Stimulated activated CD4-positive, alpha-beta T cell treated with anti-CD3 and anti-CD28 coated beads, Interleukin-1b, Interleukin-23, amount 100 ng/mL, for 1 hour (primary cell): Measurements from ENCODE around the gene MTFR2.

ENCODE experiments used
- DNase-seq, 2 donors: peaks; one replicate each; pipeline ENCODE4 v3.0.0-alpha.2; 2020; ENCODE audit warnings: low read depth in 2 of 2

Gene MTFR2

DNA sequence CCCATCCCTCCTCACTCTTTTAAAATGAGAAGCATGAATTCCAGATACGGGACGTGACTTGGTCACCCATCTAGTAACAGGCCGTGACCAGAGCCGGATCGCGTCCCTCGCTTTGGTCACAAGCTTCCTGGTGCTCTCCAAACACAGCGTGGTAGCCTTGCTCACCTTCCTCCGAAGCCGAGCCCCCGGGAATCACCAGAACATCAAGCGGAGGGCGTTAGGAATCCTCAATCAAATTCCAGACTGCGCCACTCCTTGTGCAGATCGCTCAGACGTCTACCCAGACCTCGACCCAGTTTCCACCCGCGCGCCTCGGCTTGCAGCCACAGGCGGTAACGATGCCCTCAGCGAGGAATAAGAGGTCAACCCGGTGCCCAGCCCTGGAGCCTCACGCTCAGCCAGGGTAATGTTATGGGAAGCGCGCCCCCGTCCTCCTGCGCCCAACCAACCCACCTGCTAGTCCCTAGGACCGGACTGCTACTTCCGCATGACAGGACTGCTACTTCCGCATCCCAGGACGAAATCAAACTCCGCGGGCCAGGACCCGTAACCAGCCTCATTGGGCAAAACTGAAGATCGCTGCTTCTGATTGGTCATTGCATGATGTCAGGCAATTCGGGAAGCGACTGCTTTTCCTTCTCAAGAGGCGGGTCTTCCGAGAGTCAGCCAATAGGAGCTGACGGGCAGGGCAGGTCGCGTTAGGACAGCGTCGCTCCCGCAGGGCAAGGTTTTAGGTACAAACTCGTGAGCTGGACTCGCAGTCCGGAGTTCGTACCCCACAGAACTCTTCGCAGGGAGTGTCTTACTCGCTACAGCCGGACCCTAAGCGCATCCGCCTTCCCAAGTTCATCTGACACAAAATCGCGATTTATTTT lies at the start of gene MTFR2:
Gene MTFR2 (minus strand): TSS at position 501 of the 875 bp plus-strand sequence. CDS start 1,212 bp downstream, outside the sequence.
- peak; percentile 67 to 79 for DNase-seq

DNA sequence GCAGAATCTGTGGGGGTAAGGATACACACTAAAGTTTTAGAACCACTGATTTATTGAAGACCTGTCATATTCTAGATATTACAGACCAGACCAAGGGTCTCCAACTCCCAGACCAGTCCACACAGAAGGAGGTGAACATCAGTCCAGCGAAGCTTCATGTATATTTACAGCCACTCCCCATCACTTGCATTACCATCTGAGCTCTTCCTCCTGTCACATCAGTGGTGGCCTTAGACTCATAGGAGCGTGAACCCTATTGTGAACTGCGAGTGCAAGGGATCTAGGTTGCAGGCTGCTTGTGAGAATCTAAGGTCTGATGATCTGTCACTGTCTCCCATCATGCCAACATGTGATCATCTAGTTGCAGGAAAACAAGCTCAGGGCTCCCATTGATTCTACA lies 44.5 kb upstream of the MTFR2 start:
- no peak for DNase-seq

DNA sequence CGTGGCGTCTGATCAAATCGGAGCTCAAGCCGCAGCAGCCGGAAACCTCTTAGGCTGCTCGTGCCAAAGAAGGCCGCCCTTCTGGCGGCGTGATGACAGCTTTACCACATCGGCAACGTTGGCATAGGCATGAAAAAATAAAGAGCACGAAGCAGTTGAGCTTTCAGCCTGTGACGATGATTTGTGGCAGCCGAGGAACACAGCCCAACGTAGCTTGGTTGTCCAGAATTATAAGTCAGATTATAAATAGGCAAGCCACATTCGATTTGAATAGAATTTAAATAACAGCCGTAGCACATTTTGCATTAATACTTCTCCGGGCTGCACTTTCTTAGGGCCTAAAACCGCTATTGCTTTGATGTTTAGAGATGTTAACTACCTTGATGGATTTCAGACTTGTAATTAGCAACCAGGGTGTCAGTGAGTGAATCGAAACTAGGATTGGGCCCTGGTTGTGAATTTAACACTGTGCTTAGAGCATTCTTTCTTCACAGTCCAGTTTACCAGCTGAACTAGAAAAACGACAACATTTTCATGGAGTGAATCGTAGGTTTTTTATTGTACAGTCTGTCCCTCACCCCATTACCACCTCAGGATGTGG lies 40.4 kb upstream of the MTFR2 start:
- peak; percentile 19 to 61 for DNase-seq

DNA sequence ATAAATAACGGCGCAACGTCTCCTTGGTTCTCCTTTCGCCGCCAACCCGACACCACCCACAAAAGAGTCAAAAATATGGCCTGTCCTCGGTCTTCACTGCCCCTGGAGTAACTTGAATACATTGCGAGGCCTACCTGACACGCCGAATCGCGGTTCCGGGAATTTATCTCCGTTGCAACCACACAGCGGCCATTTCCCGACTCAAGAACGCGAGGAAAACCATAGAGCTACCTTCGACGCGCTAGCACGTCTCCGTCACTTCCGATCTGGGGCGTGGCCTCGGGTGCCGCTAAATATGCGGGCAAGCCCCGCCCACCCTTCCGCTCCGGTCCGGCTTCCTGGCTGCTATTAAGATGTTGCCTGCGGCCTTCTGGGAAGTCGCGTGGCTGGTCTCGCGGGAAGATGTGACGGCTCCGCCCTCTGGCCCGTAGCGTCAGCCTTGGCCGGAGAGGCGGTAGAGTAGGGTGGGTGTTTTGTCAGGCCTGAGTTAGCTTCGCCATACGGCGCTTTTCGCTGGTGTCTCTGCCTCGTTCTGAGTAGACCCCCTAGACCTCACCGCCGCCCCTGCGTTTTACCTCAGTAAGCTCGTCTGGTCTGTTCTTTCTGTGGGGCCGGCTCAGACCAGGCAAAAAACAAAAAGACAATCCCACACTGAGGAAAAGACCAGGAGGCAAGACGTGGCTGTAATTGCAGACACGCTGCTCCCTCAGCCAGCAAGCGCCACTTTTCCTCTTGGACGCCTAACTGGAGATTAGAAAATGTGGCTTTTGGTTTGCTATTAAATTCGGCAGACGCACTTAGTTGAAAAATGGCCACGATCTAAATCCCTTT lies 39.7 kb upstream of the MTFR2 start, which contains the start of gene BCLAF1:
Gene BCLAF1 (minus strand): TSS at position 268 of the 831 bp plus-strand sequence. CDS start 9,980 bp downstream, outside the sequence.
- peak; percentile 98 to 99 for DNase-seq

DNA sequence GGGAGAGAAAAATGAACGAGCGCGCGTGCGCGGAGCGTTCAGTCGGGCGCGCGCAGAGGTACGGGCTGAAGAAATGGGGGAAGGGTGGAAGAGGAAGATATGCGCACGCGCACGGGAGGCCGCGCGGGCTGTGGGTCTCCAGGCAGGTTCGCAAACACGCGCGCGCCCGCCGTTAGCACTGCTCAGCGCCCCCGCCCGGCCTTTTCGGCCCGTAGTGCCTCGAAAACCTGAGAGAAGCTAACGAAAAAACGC lies 39.1 kb upstream of the MTFR2 start:
- DNase-seq, result peak; percentile 82 to 85

DNA sequence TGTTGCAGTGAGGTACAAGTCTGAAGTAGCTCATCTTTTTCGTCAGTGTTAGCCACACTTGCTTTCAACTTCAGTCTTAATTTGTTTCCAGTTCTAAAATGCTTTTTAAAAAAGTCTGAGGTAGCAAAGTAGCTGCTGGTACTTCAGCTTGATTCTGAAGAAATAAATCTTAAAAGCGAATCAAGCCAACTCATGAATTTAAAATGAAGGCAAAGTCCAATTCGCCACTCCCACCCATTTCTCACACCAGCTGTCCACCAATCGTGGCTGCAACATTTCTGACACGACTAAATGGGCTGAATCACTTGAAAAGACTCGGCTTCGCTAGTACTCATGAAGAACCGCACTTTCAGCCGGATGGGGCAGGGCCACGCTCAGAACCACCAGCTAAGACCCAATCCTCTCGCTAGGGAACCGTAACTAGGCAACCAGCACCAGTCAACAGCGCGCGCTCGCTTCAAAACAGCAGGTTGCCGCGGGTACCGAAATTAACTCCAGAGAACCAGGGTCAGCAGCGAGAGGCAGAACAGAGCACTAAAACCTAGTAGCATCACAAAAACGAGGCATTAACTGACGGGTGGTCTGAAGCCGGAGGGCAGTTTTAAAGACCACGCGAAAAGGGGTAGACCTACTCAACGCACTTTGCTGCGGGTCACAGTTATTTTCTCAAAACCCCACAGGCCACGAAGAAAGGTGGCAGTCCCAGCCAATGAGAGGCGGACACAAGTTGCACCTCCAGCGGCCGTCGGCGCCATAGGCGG lies 38.6 kb upstream of the MTFR2 start:
- DNase-seq, result peak; percentile 45 to 73

DNA sequence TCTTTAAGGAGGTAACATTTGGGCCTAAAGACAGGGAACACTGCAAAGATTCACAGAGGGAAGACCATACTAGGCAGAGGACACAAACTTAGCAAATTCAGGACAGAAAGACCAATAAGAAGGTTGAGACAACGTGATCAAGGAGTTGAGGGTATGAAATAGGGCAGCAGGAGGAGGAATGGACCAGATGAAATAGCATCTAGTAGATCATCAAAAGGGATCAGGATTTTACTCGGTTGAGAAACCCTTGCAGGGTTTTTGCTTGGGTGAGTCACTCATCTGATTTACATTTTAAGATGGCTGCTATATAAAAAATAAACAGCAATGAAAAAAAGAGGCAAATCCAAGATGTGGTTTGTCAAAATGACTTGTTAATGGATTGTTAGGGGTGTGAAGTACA lies 34.8 kb upstream of the MTFR2 start:
- no peak for DNase-seq

DNA sequence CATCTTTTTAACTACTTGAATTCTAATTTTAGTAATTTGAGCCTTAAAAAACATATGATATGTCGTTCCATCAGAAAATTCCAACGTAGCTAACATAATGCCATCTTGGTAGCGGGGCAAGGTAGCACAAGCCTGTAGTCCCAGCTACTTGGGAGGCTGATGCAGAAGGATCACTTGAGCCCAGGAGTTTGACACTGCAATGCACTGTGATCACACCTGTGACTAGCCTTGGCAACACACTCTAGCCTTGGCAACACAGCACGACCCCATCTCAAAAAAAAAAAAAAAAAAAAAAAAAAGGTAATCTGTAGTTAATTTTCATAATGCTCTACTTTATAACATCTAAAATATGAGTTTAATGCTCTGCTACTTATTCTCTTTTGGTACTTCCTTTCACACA lies 32.8 kb upstream of the MTFR2 start:
- DNase-seq, result no peak

DNA sequence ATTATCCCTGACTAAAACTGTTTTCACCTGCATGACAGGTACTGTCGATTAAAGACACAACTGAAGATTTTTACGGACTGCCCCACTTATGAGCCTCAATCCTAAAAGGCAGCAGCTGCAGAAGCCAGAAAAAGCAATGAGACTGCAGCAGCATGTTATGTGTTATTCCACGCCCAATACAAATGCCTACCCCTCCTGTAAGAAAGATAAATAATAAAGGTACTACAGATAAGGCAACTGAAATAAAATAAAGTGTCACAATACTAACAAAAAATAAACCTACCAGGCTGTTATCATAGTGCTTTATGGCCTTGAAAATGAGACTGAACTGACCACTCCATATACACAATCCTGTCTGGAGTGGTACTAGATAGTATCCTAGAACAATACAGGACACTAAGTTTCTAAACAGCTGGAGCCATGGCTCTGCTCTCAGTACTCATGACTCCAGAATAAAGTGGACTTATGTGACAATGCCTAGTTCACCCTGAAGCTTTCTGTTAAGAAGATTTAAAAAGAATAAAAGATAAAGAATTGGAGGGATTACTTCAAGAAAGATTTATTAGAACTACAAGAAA lies 30.0 kb upstream of the MTFR2 start:
- DNase-seq, result no peak

DNA sequence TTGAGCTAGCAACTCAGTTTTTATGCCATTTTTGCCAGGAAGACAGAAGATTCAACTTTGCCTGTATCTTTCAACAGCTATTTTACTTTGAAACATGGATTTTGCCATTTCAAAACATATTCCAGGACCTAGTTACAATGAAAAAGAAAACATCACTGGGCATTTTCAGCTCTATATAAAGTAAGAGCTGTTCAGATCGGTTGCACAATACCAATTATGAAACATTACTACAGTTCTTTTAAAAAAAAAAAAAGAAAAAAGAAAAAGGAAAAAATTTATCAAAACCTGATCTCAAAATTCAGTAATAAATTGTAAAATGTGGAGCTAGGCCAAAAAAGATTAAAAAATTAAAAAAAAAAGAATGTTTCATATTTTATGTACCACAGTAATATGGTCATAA lies 24.0 kb upstream of the MTFR2 start:
- no peak for DNase-seq

DNA sequence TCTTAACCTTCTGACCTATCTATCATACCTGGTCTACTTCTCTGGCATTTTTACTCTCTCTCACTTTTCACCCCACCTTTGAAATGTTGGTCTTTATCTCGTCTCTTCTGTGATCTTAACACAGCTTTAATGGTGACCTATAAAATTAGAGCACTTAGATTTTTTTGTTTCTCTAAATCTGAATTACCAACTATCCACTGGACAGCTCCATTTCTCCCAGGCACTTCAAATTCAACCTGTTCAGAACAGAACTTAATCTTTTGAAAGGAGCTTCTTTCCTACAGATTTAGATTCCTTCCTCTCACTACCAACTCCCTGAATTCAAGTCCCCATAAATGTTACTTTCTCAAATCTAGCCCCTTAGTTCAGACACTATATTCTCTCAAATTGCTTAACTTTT lies 15.0 kb upstream of the MTFR2 start:
- DNase-seq, result no peak

DNA sequence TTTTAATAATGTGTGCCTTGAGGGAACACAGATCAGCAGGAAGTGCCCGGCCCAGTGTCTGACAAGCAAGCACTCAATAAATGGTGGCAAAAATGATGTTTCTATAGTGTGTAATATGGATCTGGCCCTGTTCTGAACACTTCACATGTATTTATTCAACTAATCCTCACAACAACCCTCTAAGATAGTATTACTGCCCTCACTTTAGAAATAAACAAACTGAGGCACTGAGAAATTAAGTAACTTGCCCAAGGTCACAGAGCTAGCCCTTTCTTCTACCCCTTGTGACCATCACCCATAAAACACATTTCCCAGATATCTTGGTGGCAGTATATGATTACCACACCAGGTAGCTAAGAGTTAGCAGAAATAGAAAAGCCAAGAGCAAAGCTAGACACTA lies 12.8 kb upstream of the MTFR2 start:
- DNase-seq, result no peak

DNA sequence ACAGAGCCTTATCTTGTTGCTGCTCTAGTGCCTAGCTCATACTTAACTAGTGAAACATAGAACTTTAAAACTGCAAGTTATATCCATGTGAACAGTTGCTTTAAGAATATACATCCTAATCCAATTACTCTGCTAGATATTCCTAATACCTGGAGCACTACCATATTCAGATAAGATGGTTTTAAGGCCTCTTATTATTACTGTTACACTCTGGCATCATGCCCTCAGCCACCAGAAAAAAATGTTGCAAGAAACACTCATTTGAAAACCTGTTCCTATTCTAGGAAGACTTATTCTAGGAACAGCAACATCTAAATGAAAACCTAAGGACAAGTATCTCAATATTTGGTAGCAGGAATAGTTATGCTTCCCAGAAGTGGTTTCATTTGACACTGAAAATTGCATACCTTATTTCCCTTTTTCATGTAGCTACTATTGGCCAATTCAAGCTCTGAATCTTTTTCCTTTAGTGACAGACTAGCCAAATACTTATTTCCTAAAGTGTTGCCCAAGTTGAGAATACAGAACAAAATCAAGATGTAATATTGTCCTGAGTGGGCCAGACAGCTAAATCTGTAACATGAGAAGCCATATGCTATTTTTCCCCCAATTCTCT lies 4.8 kb upstream of the MTFR2 start:
- no peak for DNase-seq

DNA sequence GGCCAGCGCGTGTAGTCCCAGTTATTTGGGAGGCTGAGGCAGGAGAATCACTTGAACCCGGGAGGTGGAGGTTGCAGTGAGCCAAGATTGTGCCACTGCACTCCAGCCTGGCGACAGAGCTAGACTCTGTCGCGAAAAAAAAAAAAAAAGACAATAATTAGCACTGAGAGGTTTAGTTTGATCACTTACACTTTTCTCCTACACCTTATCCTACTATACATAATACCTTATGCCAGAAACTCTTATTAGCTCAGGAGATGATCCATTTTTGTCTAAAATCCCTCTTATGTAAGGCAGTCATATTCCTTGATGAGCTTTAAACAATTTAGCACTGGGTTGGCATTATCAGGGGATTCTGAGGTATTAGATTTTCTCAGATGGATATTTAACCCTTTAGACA lies 3.6 kb upstream of the MTFR2 start:
- no peak for DNase-seq

DNA sequence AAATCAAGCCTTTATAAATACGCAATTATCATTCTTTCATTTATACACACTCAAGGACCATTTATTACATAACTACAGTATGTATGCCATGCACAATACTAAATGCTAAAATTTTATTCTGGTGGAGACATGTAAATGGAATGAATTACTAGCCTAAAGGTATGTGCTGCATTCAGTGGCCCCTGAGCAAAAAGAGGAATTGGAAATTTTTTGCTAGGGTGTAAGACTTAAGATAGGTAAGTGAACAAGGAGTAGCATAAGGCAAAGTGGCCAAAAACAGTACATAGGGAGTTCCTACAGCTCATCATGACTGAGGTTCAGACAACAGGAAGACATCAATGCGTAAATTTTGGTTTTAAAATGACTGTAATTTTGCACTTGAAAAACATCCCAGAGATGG lies 2.3 kb upstream of the MTFR2 start:
- no peak for DNase-seq

DNA sequence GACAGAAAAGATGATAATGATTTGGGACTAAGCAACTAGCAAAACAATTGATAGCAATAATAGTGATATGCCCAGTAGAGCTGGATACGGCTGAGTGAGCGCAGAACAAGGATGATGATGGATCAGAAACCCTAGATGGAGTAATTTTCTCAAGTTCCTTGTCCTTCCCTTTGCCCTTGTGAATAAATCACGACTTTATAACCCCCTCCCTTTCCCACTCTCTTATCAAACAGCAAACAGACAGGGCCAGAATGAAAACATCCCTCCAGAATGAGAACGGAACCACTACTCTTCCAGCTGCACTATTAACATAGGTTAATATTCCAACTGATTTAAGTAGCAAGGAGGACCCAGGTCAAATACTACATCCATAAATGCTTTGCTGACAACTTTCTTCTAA lies 1.3 kb upstream of the MTFR2 start:
- no peak for DNase-seq

DNA sequence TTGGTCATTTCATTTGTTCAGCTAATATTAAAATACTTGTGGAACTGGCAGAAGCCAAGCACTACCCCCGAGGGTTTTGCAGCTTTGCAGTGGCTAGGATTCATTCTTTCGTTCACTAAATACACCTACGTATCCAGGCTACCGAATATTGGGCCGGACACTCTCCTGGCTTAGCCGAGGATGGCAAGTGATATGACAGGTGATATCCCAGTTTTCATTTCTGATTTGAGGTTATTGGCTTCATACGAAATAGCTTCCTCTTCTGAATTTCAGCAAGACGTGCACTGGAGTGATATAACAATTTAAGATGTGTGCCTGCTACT lies 536 bp upstream of the MTFR2 start:
- DNase-seq, result no peak

DNA sequence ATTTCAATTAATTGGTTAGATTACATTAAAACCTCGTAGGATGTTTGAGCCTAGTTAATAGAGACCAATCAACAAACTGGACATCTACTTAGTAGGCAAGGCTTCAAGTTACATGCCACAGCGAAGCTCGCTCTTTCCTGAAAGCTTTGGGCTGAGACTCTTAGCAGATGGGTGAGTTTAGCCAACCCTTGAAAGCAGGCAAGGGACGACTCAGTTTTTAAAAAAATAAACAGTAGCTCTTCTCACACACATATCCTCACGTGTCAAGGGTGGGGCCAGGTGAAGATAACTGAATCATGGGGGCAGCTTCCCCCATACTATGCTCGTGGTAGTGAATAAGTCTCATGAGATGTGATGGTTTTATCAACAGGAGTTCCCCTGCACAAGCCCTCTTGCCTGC lies 775 bp downstream of the MTFR2 start:
- no peak for DNase-seq

DNA sequence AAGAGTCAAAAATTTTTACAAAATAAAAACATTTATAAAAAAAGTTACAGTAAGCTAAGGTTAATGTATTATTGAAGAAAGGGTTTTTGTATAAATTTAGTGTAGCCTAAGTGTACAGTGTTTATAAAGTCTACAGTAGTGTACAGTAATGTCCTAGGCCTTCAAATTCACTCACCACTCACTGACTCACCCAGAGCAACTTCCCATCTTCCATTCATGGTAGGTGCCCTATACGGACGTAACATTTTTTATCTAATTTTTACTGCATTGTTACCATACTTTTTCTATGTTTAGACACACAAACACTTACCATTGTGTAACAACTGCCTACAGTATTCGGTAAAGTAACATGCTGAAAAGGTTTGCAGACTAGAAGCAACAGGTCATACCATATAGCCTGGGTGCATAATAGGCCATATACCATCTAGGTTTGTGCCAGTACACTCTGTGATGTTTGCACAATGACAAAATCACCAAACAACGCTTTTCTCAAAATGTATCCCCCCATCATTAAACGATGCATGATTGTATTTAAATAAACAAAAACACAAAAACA lies 6.0 kb downstream of the MTFR2 start:
- DNase-seq, result no peak

DNA sequence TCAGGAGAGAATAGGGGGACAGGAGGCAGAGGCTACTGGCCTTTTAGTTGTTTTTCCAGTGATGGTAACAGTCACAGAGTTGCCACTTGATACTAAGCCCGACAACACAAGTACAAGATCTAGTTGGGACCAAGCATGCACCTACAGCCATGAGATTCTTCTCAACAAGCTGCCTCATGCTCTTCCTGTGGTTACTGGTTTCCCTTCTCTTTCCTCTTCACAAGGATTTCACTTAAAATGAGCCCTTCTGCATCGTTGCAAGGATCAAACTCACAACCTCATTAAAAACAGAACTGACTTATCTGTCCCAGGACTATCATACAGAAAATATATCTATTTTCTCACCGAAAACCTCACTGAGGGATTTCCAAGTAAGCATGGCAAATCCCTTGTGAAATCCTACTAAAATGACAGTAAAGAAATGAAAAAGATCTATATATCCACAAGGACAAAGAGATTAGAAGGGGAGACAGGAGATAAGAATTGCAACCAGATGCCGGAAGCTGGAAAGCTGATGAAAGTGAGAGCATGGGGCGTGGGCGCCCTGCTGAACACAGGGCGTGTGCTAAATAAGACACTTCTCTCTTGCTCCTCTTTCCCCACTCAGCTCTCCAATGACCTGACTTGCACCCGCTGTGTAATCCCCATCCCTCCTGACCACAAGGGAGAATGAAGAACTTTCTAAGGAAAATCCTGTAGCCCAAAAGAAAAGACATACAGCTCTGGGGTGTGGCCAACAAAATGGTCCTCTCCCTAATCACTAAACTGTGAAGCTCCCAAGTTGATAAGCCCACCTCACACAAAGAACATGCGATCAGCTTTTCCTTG lies 13.4 kb downstream of the MTFR2 start:
- DNase-seq, result no peak
